WTC11 (cell line): ENCODE measurements around the gene ACP4. TPM values are rescaled to one million over a fixed set of nuclear protein-coding genes. Genes with fewer than 3 reads are reported as not detected.

ENCODE experiments used
- ATAC-seq: fragments of 200-7000 bp; cut with Tn5 transposase; 2 replicates; pipeline ENCODE4 v1.10.0; 2021; ENCODE audit warnings: mild to moderate bottlenecking, moderate library complexity
- CTCF ChIA-PET: fragments of 300-600 bp; sonication (Branson Sonifier 250); formaldehyde crosslinking; loops from one replicate; lab custom pipeline; 2021; ENCODE audit warnings: antibody characterized with exemption; lab: Charles Lee
- POLR2A ChIA-PET: fragments of 350-600 bp; sonication (Branson Sonifier 250); formaldehyde crosslinking; loops from one replicate; lab custom pipeline; 2021; ENCODE audit warnings: antibody characterized with exemption; lab: Charles Lee
- DNase-seq: peaks from one replicate; pipeline ENCODE4 v3.0.0; 2021; ENCODE audit warnings: low spot score
- H3K27ac Mint-ChIP-seq: 2 replicates; pipeline ENCODE4 v1.8.0; 2021; ENCODE audit warnings: mixed read lengths
- H3K27me3 Mint-ChIP-seq: 2 replicates; pipeline ENCODE4 v1.8.0; 2021; ENCODE audit warnings: low read depth, mild to moderate bottlenecking, moderate library complexity, mixed read lengths
- H3K36me3 Mint-ChIP-seq: 2 replicates; pipeline ENCODE4 v1.8.0; 2021; ENCODE audit warnings: mixed read lengths
- H3K4me1 Mint-ChIP-seq: 2 replicates; pipeline ENCODE4 v1.8.0; 2022; ENCODE audit warnings: mixed read lengths
- H3K4me3 Mint-ChIP-seq: 2 replicates; pipeline ENCODE4 v1.8.0; 2021; ENCODE audit warnings: mild to moderate bottlenecking, moderate library complexity, mixed read lengths
- H3K9me3 Mint-ChIP-seq: 2 replicates; pipeline ENCODE4 v1.8.0; 2021; ENCODE audit warnings: mixed read lengths
- ARID4B ChIP-seq: sonication (generic); formaldehyde crosslinking; IDR thresholded peaks from 2 replicates; pipeline ENCODE4 v1.8.0; 2023; ENCODE audit warnings: missing genetic modification reagents, mild to moderate bottlenecking, borderline replicate concordance
- ERG ChIP-seq: fragments of 250-450 bp; sonication (Bioruptor Pico); IDR thresholded peaks from 2 replicates; pipeline ENCODE4 v1.8.0; 2021; ENCODE audit warnings: mild to moderate bottlenecking
- JUN ChIP-seq: sonication (generic); formaldehyde crosslinking; IDR thresholded peaks from 2 replicates; pipeline ENCODE4 v1.8.0; 2023; ENCODE audit warnings: mild to moderate bottlenecking, missing genetic modification reagents
- NFATC4 ChIP-seq: fragments of 250-450 bp; sonication (Bioruptor Pico); IDR thresholded peaks from 2 replicates; pipeline ENCODE4 v1.9.0; 2021; ENCODE audit warnings: mild to moderate bottlenecking
- NR2C2 ChIP-seq: sonication (generic); formaldehyde crosslinking; IDR thresholded peaks from 2 replicates; pipeline ENCODE4 v1.8.0; 2022; ENCODE audit warnings: mild to moderate bottlenecking, missing genetic modification reagents
- SMAD4 ChIP-seq: sonication (generic); formaldehyde crosslinking; IDR thresholded peaks from 2 replicates; pipeline ENCODE4 v1.8.0; 2022; ENCODE audit warnings: mild to moderate bottlenecking, missing genetic modification reagents
- SOX15 ChIP-seq: fragments of 250-450 bp; sonication (Bioruptor Pico); IDR thresholded peaks from 2 replicates; pipeline ENCODE4 v1.9.0; 2021; ENCODE audit warnings: mild to moderate bottlenecking
- ZMAT4 ChIP-seq: fragments of 250-450 bp; sonication (Bioruptor Pico); IDR thresholded peaks from 2 replicates; pipeline ENCODE4 v1.9.0; 2021; ENCODE audit warnings: mild to moderate bottlenecking
- ZNF416 ChIP-seq: fragments of 250-450 bp; sonication (Bioruptor Pico); IDR thresholded peaks from 2 replicates; pipeline ENCODE4 v1.9.0; 2021; ENCODE audit warnings: mild to moderate bottlenecking, inconsistent platforms
- ZNF423 ChIP-seq: fragments of 250-450 bp; sonication (Bioruptor Pico); IDR thresholded peaks from 2 replicates; pipeline ENCODE4 v2.1.2; 2022; ENCODE audit warnings: mild to moderate bottlenecking, moderate library complexity
- ZNF425 ChIP-seq: fragments of 250-450 bp; sonication (Bioruptor Pico); conservative IDR thresholded peaks from 2 replicates; pipeline ENCODE4 v1.9.0; 2021; ENCODE audit warnings: mild to moderate bottlenecking
- total RNA-seq: library from RNA; stranded (reverse); gene quantifications from 3 replicates; pipeline ENCODE4 v1.2.3, GENCODE V29; 2021

Gene ACP4
- total RNA-seq, 1 experiment from 2014 or later, result not detected

- TF ChIP-seq ERG (CRISPR knock-in tag), result peak; percentile 81
- no peak for TF ChIP-seq SOX15 (CRISPR knock-in tag)
These were observed 3.4 kb downstream of the ACP4 start (continued) for GRCh38 chr19:50793558-50794065.

- Mint-ChIP-seq H3K4me3 (no peak overlapping the region), H3K4me1 (peaks cover 12% of the 10 kb centered on the region), H3K27me3 (peaks cover 20% of the 10 kb centered on the region), H3K36me3 (peaks cover 17% of the 10 kb centered on the region), H3K27ac (no peak overlapping the region), H3K9me3 (no peaks in the 10 kb centered on the region)
- ChIA-PET CTCF (interaction anchor here (0.6 to 5.1 kb wide), 11 partner anchors 11 to 480 kb away, joined by 3 to 38 read pairs (median 3); no protein-coding TSS in a partner anchor), POLR2A (interaction anchor here (0.6 to 1.5 kb wide), 4 partner anchors 10 to 200 kb away, joined by 3 to 6 read pairs (median 4); no protein-coding TSS in a partner anchor)
- ATAC-seq, result no peak; the same call in 1 of the 2 replicates
- 0 out of 2 replicates have a peak, but pooled peaks have one; percentile 25 for TF ChIP-seq JUN
- 0 out of 2 replicates have a peak, but pooled peaks have one; percentile 17 for TF ChIP-seq ZMAT4
- peak; percentile 46; the same call in 1 of the 2 replicates for TF ChIP-seq ZNF416 (CRISPR knock-in tag)
- TF ChIP-seq ZNF425, result peak; percentile 64; the same call in 1 of the 2 replicates
- peak; percentile 55 for TF ChIP-seq ERG (CRISPR knock-in tag)
- 0 out of 2 replicates have a peak, but pooled peaks have one; percentile 6 for TF ChIP-seq ZNF423 (CRISPR knock-in tag)
- TF ChIP-seq NR2C2 (CRISPR knock-in tag), result 0 out of 2 replicates have a peak, but pooled peaks have one; percentile 7
- TF ChIP-seq SMAD4, result no peak
- peak; percentile 68; the same call in 1 of the 2 replicates for TF ChIP-seq NFATC4
- peak; percentile 35; the same call in 1 of the 2 replicates for TF ChIP-seq ARID4B
- TF ChIP-seq SOX15 (CRISPR knock-in tag), result no peak
- DNase-seq, result no peak
These were observed 4.1 kb downstream of the ACP4 start for GRCh38 chr19:50794074-50794875.
